Lung (tissue), 12 donors: ENCODE measurements around the gene SIX1. TPM values are rescaled to one million over a fixed set of nuclear protein-coding genes. Genes with fewer than 3 reads are reported as not detected.
A peak's percentile ranks its signal among the peaks of the same experiment; 100 is the strongest.

Source experiments
- ATAC-seq: fragments of 200-7000 bp; cut with Tn5 transposase; one replicate; pipeline ENCODE4 v1.9.1; 2020; ENCODE audit warnings: moderate number of reproducible peaks; ENCODE audit not compliant: insufficient read depth, low FRiP score
- DNase-seq, 3 donors: peaks; one replicate each; pipeline ENCODE4 v3.0.0-alpha.2; 2013 to 2017
- H3K27ac ChIP-seq, 2 donors: one replicate each; pipeline ENCODE4 v1.5.1; 2013; ENCODE audit warnings: mild to moderate bottlenecking in 2 of 2, moderate library complexity in 2 of 2, control low read depth in 1 of 2, inconsistent platforms in 1 of 2, low read depth in 1 of 2, low read length in 1 of 2
- H3K27me3 ChIP-seq, 3 donors: one replicate each; pipeline ENCODE4 v1.5.1; 2013; ENCODE audit warnings: low read length in 2 of 3; ENCODE audit not compliant: control insufficient read depth in 3 of 3, insufficient read depth in 3 of 3
- H3K36me3 ChIP-seq, 4 donors: one replicate each; pipeline ENCODE4 v1.5.1; 2013; ENCODE audit warnings: low read length in 4 of 4, mild to moderate bottlenecking in 1 of 4, moderate library complexity in 1 of 4; ENCODE audit not compliant: control insufficient read depth in 4 of 4, insufficient read depth in 4 of 4
- H3K4me1 ChIP-seq, 5 donors: one replicate each; pipeline ENCODE4 v1.5.1; 2013; ENCODE audit warnings: low read length in 5 of 5, mild to moderate bottlenecking in 2 of 5, moderate library complexity in 1 of 5; ENCODE audit not compliant: control insufficient read depth in 5 of 5, insufficient read depth in 5 of 5
- H3K4me3 ChIP-seq: one replicate; pipeline ENCODE4 v1.5.1; 2013; ENCODE audit warnings: mild to moderate bottlenecking, control low read depth, moderate library complexity
- H3K9ac ChIP-seq, 2 donors: one replicate each; pipeline ENCODE4 v1.5.1; 2013; ENCODE audit warnings: low read length in 2 of 2, control low read depth in 1 of 2; ENCODE audit not compliant: insufficient read depth in 1 of 2
- H3K9me3 ChIP-seq, 4 donors: one replicate each; pipeline ENCODE4 v1.5.1; 2013; ENCODE audit warnings: low read length in 3 of 4, mild to moderate bottlenecking in 1 of 4, moderate library complexity in 1 of 4; ENCODE audit not compliant: control insufficient read depth in 4 of 4, insufficient read depth in 3 of 4
- CTCF ChIP-seq: IDR thresholded peaks from 2 replicates; pipeline ENCODE4 v1.5.1; 2012; ENCODE audit warnings: mild to moderate bottlenecking; ENCODE audit errors: control extremely low read depth, extremely low read depth
- WGBS, 2 donors: extraction: QIAGEN DNeasy Blood & Tissue Kit; methylation state at CpG; one replicate each; pipeline ENCODE4 v1.1.7; 2013; 5-methylcytosine and 5-hydroxymethylcytosine counted together
- polyA plus RNA-seq, 2 donors: library from polyadenylated mRNA; stranded (reverse); fragments of 200-250 nt; gene quantifications; one replicate each; pipeline ENCODE4 v1.2.1, GENCODE V29; 2013
- total RNA-seq, 2 donors: library from RNA; depleted of rRNA in 1 of 2; stranded (reverse); fragments of >200 nt in 1 of 2; gene quantifications; one replicate each; pipeline ENCODE4 v1.2.1, GENCODE V29; 2014 to 2021
- donor health status: control.
- donor health status: control.
- donor health status: Bipolar disorder and iron deficiency.
- donor health status: healthy.
- donor health status: DM: yes; HTN: yes; CAD: no.

The SIX1 gene
- total and polyA plus RNA-seq, 4 donors = 2.1 to 5.9 (median 3.8) TPM

GRCh38 chr14:60622917-60623257, 26.4 kb downstream of the SIX1 start:
- H3K27ac ChIP-seq = no peak overlapping the region
- no peak for TF ChIP-seq CTCF
- ATAC-seq = no peak
- H3K27me3 ChIP-seq = no peaks in the 10 kb centered on the region
- H3K9me3 ChIP-seq = no peaks in the 10 kb centered on the region
- peaks cover 0 to 7% (median 2%) of the 10 kb centered on the region in 5 donors for H3K4me1 ChIP-seq
- H3K36me3 ChIP-seq = no peaks in the 10 kb centered on the region
- no peak for DNase-seq
- H3K9ac ChIP-seq = no peak overlapping the region
- WGBS, 2 donors = 22 to 33% methylated on average over 2 of the region's 2 CpGs
- H3K4me3 ChIP-seq = no peak overlapping the region

- H3K27ac ChIP-seq = no peak overlapping the region
- no peak for TF ChIP-seq CTCF
- ATAC-seq = no peak
Measured at GRCh38 chr14:60622210-60622916, 26.9 kb downstream of the SIX1 start.

GRCh38 chr14:60621386-60621785, 27.9 kb downstream of the SIX1 start:
- Histone ChIP-seq H3K36me3 (no peaks in the 10 kb centered on the region), H3K9ac (no peak overlapping the region), H3K9me3 (no peaks in the 10 kb centered on the region), H3K27me3 (no peaks in the 10 kb centered on the region), H3K27ac (no peak overlapping the region), H3K4me1 (peaks cover 0 to 7% (median 2%) of the 10 kb centered on the region in 5 donors), H3K4me3 (no peak overlapping the region)
- TF ChIP-seq CTCF = no peak
- no peak for ATAC-seq
- DNase-seq = no peak

More at GRCh38 chr14:60622210-60622916, 26.9 kb downstream of the SIX1 start:
- Histone ChIP-seq H3K27me3 (no peaks in the 10 kb centered on the region), H3K36me3 (no peaks in the 10 kb centered on the region), H3K4me1 (peaks cover 0 to 7% (median 2%) of the 10 kb centered on the region in 5 donors), H3K9me3 (no peaks in the 10 kb centered on the region), H3K9ac (no peak overlapping the region), H3K4me3 (no peak overlapping the region)
- 71 to 76% methylated on average over 5 of the region's 5 CpGs for WGBS, 2 donors
- no peak for DNase-seq

DNA sequence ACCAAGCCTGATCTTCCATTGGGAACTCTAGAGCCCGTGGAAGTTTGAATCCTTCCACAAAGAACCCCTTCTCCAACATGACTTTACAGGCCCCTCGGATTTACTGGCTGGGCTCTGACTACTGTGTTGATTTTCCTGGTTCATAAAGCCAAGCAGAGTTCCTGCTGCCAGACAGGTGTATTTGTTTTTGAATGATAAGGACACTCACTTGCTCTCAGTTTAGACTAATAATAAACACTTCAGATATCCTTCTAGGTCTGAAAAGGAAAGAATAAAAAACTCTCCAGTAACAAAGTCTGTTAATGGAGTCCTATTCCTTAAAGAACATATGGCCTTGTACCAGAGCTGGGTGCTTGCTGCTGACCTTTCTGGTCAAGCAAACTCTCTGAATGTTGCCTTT, 31.0 kb downstream of the SIX1 start:
- DNase-seq (peak; percentile 23 to 70 (median 53)), ATAC-seq (peak; percentile 72)
- no peaks in the 10 kb centered on the region for H3K9me3 ChIP-seq
- no peak overlapping the region for H3K4me3 ChIP-seq
- 57 to 84% methylated on average over 2 of the region's 2 CpGs for WGBS, 2 donors
- H3K4me1 ChIP-seq = peaks cover 0 to 6% (median 0%) of the 10 kb centered on the region in 5 donors
- no peak overlapping the region for H3K27ac ChIP-seq
- H3K9ac ChIP-seq = no peak overlapping the region
- no peaks in the 10 kb centered on the region for H3K27me3 ChIP-seq
- H3K36me3 ChIP-seq = no peaks in the 10 kb centered on the region
- TF ChIP-seq CTCF = no peak
